NCI-H2171 treated with DMSO at 0.1 percent for 48 hours (cell line): ENCODE measurements around the gene KIF18B.

ENCODE experiments used
- DNase-seq: peaks from one replicate; lab custom pipeline; 2025; lab: John Stamatoyannopoulos, UW

KIF18B gene

GRCh38 chr17:44947461-44948314, at the start of gene KIF18B:
KIF18B (minus strand) TSS chr17:44947773; CDS start chr17:44936344, 11,429 bp downstream.
- DNase-seq: peak; percentile 98

- no peak for DNase-seq
These were observed 48.7 kb upstream of the KIF18B start for GRCh38 chr17:44996304-44996703.

- no peak for DNase-seq
These were observed 47.9 kb upstream of the KIF18B start for GRCh38 chr17:44995436-44996001.

- DNase-seq: peak; percentile 18
These were observed 44.8 kb upstream of the KIF18B start for GRCh38 chr17:44992242-44992939.

GRCh38 chr17:44990994-44991393, 43.4 kb upstream of the KIF18B start:
- DNase-seq: peak; percentile 75

- DNase-seq: no peak
These were observed 42.1 kb upstream of the KIF18B start for GRCh38 chr17:44989552-44990138.

- DNase-seq: no peak
These were observed 40.7 kb upstream of the KIF18B start for GRCh38 chr17:44988044-44988942.

- DNase-seq: no peak
These were observed 36.0 kb upstream of the KIF18B start for GRCh38 chr17:44983563-44983962.

GRCh38 chr17:44982113-44982702, 34.6 kb upstream of the KIF18B start:
- DNase-seq: no peak

- DNase-seq: no peak
These were observed 33.8 kb upstream of the KIF18B start for GRCh38 chr17:44981221-44981968.

GRCh38 chr17:44979426-44979995, 31.9 kb upstream of the KIF18B start:
- DNase-seq: peak; percentile 82

GRCh38 chr17:44978807-44979206, 31.2 kb upstream of the KIF18B start:
- no peak for DNase-seq

GRCh38 chr17:44977814-44978550, 30.4 kb upstream of the KIF18B start:
- peak; percentile 18 for DNase-seq

- DNase-seq: no peak
These were observed 29.5 kb upstream of the KIF18B start for GRCh38 chr17:44977065-44977464.

- no peak for DNase-seq
These were observed 28.6 kb upstream of the KIF18B start for GRCh38 chr17:44976206-44976605.

GRCh38 chr17:44972953-44973352, 25.4 kb upstream of the KIF18B start:
- DNase-seq: no peak

- no peak for DNase-seq
These were observed 24.4 kb upstream of the KIF18B start for GRCh38 chr17:44971776-44972483.

- peak; percentile 80 for DNase-seq
These were observed 22.7 kb upstream of the KIF18B start for GRCh38 chr17:44970136-44970741.
